ENCODE measurements around the gene EFCAB9. TPM values are rescaled to one million over a fixed set of nuclear protein-coding genes. Genes with fewer than 3 reads are reported as not detected.

The EFCAB9 gene
- total and polyA plus RNA-seq, 2 experiments from 2014 or later = not detected

- Histone ChIP-seq H3K27ac (no peak overlapping the region), H3K9me3 (ENCODE audit: low read depth) (peaks cover 4% of the 10 kb centered on the region), H3K4me2 (ENCODE audit: unreplicated experiment) (no peak overlapping the region), H3K27me3 (replicated peaks; ENCODE audit: insufficient read depth) (no peaks in the 10 kb centered on the region), H3K9ac (no peak overlapping the region), H3K79me2 (ENCODE audit: insufficient read depth) (peaks cover 100% of the 10 kb centered on the region), H3K4me3 (no peak overlapping the region), H3K9me2 (ENCODE audit: insufficient read depth) (no peaks in the 10 kb centered on the region), H2AFZ (no peak overlapping the region), H3K36me3 (ENCODE audit: low read depth) (peaks cover 14% of the 10 kb centered on the region), H3K4me1 (ENCODE audit: insufficient read depth) (no peaks in the 10 kb centered on the region), H4K20me1 (ENCODE audit: insufficient read depth) (peaks cover 11% of the 10 kb centered on the region; the same call in 1 of the 2 replicates), H3F3A (ENCODE audit: insufficient read depth) (peaks cover 14% of the 10 kb centered on the region; the same call in 1 of the 2 replicates)
- no peak for DNase-seq
- in situ Hi-C loops (cut with MboI) = no loop called here
- WGBS, 2 experiments (ENCODE audit: low coverage in 1 of 2, low lambda C conversion rate in 2 of 2, missing lambda C conversion rate in 2 of 2) = 89 to 96% methylated on average over 2 of the region's 2 CpGs
- TF ChIP-seq EZH2phosphoT487 (IDR thresholded peaks at IDR 0.05; ENCODE audit: insufficient read depth, low read depth) = no peak
- no peak for TF ChIP-seq EZH2 (IDR thresholded peaks at IDR 0.05; ENCODE audit: insufficient read depth, poor library complexity, severe bottlenecking)
These were observed 58.5 kb downstream of the EFCAB9 start for GRCh38 chr5:172252501-172252900.

Small RNA genes lying within 50 kb of the gene (small RNA-seq; reads per million reads assigned to genes)
- gene RF00191 (ENCODE audit: low read depth, low replicate concordance) = not detected

Other genes starting within 250 kb of the EFCAB9 start
- 78.0 TPM in 2 replicates for gene FBXW11, start 187.5 kb upstream of the EFCAB9 start, total RNA-seq (2014; rRNA removed; shearing (Covaris generic))
- gene FBXW11, start 187.5 kb upstream of the EFCAB9 start, polyA plus RNA-seq (2016; fragmentation: Nextera tagmentation; extraction: Ambion mirVana) = 28.9 and 30.6 TPM in 2 replicates
- gene STK10, start 5.9 kb upstream of the EFCAB9 start, total RNA-seq (2014; rRNA removed; shearing (Covaris generic)) = 21.8 and 28.9 TPM in 2 replicates
- gene STK10, start 5.9 kb upstream of the EFCAB9 start, polyA plus RNA-seq (2016; fragmentation: Nextera tagmentation; extraction: Ambion mirVana) = 19.3 and 21.2 TPM in 2 replicates
- gene UBTD2, start 89.6 kb downstream of the EFCAB9 start, total RNA-seq (2014; rRNA removed; shearing (Covaris generic)) = 36.4 and 41.4 TPM in 2 replicates
- 16.7 and 17.3 TPM in 2 replicates for gene UBTD2, start 89.6 kb downstream of the EFCAB9 start, polyA plus RNA-seq (2016; fragmentation: Nextera tagmentation; extraction: Ambion mirVana)

Measured in GM23248 (cell line).